Lung (tissue), 12 donors: ENCODE data around the gene DCXR. TPM values are rescaled to one million over a fixed set of nuclear protein-coding genes. Genes with fewer than 3 reads are reported as not detected.

Experiments
- ATAC-seq: fragments of 200-7000 bp; cut with Tn5 transposase; one replicate; pipeline ENCODE4 v1.9.1; 2020; ENCODE audit warnings: moderate number of reproducible peaks; ENCODE audit not compliant: insufficient read depth, low FRiP score
- DNase-seq, 3 donors: peaks; one replicate each; pipeline ENCODE4 v3.0.0-alpha.2; 2013 to 2017
- H3K27ac ChIP-seq, 2 donors: one replicate each; pipeline ENCODE4 v1.5.1; 2013; ENCODE audit warnings: mild to moderate bottlenecking in 2 of 2, moderate library complexity in 2 of 2, control low read depth in 1 of 2, inconsistent platforms in 1 of 2, low read depth in 1 of 2, low read length in 1 of 2
- H3K27me3 ChIP-seq, 3 donors: one replicate each; pipeline ENCODE4 v1.5.1; 2013; ENCODE audit warnings: low read length in 2 of 3; ENCODE audit not compliant: control insufficient read depth in 3 of 3, insufficient read depth in 3 of 3
- H3K36me3 ChIP-seq, 4 donors: one replicate each; pipeline ENCODE4 v1.5.1; 2013; ENCODE audit warnings: low read length in 4 of 4, mild to moderate bottlenecking in 1 of 4, moderate library complexity in 1 of 4; ENCODE audit not compliant: control insufficient read depth in 4 of 4, insufficient read depth in 4 of 4
- H3K4me1 ChIP-seq, 5 donors: one replicate each; pipeline ENCODE4 v1.5.1; 2013; ENCODE audit warnings: low read length in 5 of 5, mild to moderate bottlenecking in 2 of 5, moderate library complexity in 1 of 5; ENCODE audit not compliant: control insufficient read depth in 5 of 5, insufficient read depth in 5 of 5
- H3K4me3 ChIP-seq: one replicate; pipeline ENCODE4 v1.5.1; 2013; ENCODE audit warnings: mild to moderate bottlenecking, control low read depth, moderate library complexity
- H3K9ac ChIP-seq, 2 donors: one replicate each; pipeline ENCODE4 v1.5.1; 2013; ENCODE audit warnings: low read length in 2 of 2, control low read depth in 1 of 2; ENCODE audit not compliant: insufficient read depth in 1 of 2
- H3K9me3 ChIP-seq, 4 donors: one replicate each; pipeline ENCODE4 v1.5.1; 2013; ENCODE audit warnings: low read length in 3 of 4, mild to moderate bottlenecking in 1 of 4, moderate library complexity in 1 of 4; ENCODE audit not compliant: control insufficient read depth in 4 of 4, insufficient read depth in 3 of 4
- CTCF ChIP-seq: IDR thresholded peaks from 2 replicates; pipeline ENCODE4 v1.5.1; 2012; ENCODE audit warnings: mild to moderate bottlenecking; ENCODE audit errors: control extremely low read depth, extremely low read depth
- WGBS, 2 donors: extraction: QIAGEN DNeasy Blood & Tissue Kit; methylation state at CpG; one replicate each; pipeline ENCODE4 v1.1.7; 2013; 5-methylcytosine and 5-hydroxymethylcytosine counted together
- polyA plus RNA-seq, 2 donors: library from polyadenylated mRNA; stranded (reverse); fragments of 200-250 nt; gene quantifications; one replicate each; pipeline ENCODE4 v1.2.1, GENCODE V29; 2013
- total RNA-seq, 2 donors: library from RNA; depleted of rRNA in 1 of 2; stranded (reverse); fragments of >200 nt in 1 of 2; gene quantifications; one replicate each; pipeline ENCODE4 v1.2.1, GENCODE V29; 2014 to 2021
- donor health status: control.
- donor health status: control.
- donor health status: Bipolar disorder and iron deficiency.
- donor health status: healthy.
- donor health status: DM: yes; HTN: yes; CAD: no.

DCXR gene
- total and polyA plus RNA-seq, 4 donors = 41.6 to 246 (median 206) TPM

GRCh38 chr17:82079001-82079677 is 41.6 kb upstream of the DCXR start:
- TF ChIP-seq CTCF = no peak
- 94 to 95% methylated on average over 46 to 47 of the region's 47 CpGs for WGBS, 2 donors
- H3K4me1 ChIP-seq = no peaks in the 10 kb centered on the region
- H3K9me3 ChIP-seq = peaks cover 0 to 2% (median 0%) of the 10 kb centered on the region in 4 donors
- no peak overlapping the region for H3K27ac ChIP-seq
- no peak for DNase-seq
- no peaks in the 10 kb centered on the region for H3K27me3 ChIP-seq
- H3K4me3 ChIP-seq = no peak overlapping the region
- no peak overlapping the region for H3K9ac ChIP-seq
- ATAC-seq = no peak
- H3K36me3 ChIP-seq = peaks cover 4 to 62% (median 11%) of the 10 kb centered on the region in 4 donors

DNA sequence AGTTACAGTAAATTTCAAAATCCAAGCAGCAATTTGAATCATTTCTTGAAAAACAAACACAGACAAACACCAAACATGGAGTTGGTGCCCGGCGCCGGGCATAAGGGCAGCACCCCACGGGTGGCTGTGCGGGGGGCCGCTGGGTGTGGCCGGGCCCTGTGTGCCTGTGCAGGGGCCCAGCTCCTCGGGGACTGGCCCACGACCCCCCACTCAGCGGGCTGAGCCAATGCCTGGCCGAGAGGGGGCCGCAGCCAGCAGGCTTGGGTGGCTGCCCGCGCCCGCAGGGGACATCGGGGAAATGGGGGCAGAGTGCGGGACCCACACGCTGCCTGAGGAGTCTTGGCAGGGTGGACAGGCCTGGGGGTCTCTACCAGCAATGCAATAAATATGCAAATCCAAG is 40.9 kb upstream of the DCXR start:
- no peak overlapping the region for H3K9ac ChIP-seq
- WGBS, 2 donors = 98 to 99% methylated on average over 18 of the region's 18 CpGs
- peaks cover 0 to 2% (median 0%) of the 10 kb centered on the region in 4 donors for H3K9me3 ChIP-seq
- no peak overlapping the region for H3K27ac ChIP-seq
- TF ChIP-seq CTCF = no peak
- H3K4me1 ChIP-seq = no peaks in the 10 kb centered on the region
- peaks cover 2 to 55% (median 10%) of the 10 kb centered on the region in 4 donors for H3K36me3 ChIP-seq
- ATAC-seq (no peak), DNase-seq (no peak)
- H3K4me3 ChIP-seq = no peak overlapping the region
- H3K27me3 ChIP-seq = peaks cover 0 to 2% (median 0%) of the 10 kb centered on the region in 3 donors

DNA sequence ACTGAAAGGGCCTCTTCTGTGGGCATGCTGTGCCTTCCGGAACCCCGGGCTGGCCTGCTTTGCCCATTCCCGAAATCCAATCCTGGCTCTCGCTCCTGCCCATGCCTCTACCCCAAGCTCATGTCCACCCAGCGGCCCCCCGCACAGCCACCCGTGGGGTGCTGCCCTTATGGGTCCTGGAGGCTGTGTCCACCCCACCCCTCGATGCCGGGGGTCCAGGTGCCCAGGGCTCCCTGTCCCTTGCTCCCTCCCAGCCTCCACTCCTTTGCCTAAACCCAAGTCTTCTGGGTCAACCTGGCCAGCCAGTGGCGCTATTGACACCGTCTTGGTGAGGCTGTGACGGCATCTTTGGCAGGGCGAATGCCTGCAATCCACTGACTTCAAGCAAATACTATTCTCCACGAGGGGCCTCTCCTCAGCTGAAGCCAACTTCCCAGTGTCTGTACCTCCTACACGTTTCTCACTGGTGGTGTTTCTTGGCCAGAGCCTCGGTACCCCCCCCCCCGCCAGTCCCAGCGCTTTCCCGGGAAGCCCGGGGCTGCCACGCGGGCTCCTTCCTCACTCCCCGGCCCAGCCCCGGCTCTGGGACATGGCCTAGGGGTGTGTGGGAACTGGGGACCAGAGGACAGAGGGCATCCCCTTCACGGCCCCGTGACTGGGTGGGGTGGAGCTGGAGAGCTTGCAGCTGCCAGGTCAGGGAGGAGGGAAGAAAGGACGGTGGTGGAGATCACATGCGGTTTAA is 40.3 kb upstream of the DCXR start:
- Histone ChIP-seq H3K9me3 (peaks cover 0 to 2% (median 0%) of the 10 kb centered on the region in 4 donors), H3K27me3 (peaks cover 0 to 2% (median 0%) of the 10 kb centered on the region in 3 donors), H3K9ac (no peak overlapping the region), H3K4me1 (no peaks in the 10 kb centered on the region), H3K4me3 (no peak overlapping the region), H3K27ac (peak overlapping the region in 1 of 2 donors; percentile 9), H3K36me3 (peaks cover under 1 to 48% (median 7%) of the 10 kb centered on the region in 4 donors)
- TF ChIP-seq CTCF = no peak
- no peak for DNase-seq
- WGBS, 2 donors = 73 to 87% methylated on average over 28 of the region's 28 CpGs
- no peak for ATAC-seq
